Stimulated activated CD4-positive, alpha-beta T cell treated with anti-CD3 and anti-CD28 coated beads, Interleukin-4, amount 100 ng/mL, for 1 hour (primary cell): ENCODE data around the gene GPR171.
A peak's percentile ranks its signal among the peaks of the same experiment; 100 is the strongest.

Experiments
- DNase-seq: peaks from one replicate; pipeline ENCODE4 v3.0.0-alpha.2; 2020

Gene GPR171

GRCh38 chr3:151171145-151171757 lies 31.8 kb downstream of the GPR171 start:
- DNase-seq: no peak

- peak; percentile 21 for DNase-seq
Measured at GRCh38 chr3:151169948-151170679, 32.9 kb downstream of the GPR171 start.

- no peak for DNase-seq
Measured at GRCh38 chr3:151169262-151169947, 33.6 kb downstream of the GPR171 start.

- DNase-seq: peak; percentile 87
Measured at GRCh38 chr3:151168269-151169094, 34.5 kb downstream of the GPR171 start.

GRCh38 chr3:151166161-151166560 lies 36.9 kb downstream of the GPR171 start:
- no peak for DNase-seq

- no peak for DNase-seq
Measured at GRCh38 chr3:151165226-151165625, 37.8 kb downstream of the GPR171 start.

- no peak for DNase-seq
Measured at GRCh38 chr3:151159806-151160205, 43.2 kb downstream of the GPR171 start.

GRCh38 chr3:151156618-151157216 lies 46.3 kb downstream of the GPR171 start:
- no peak for DNase-seq

GRCh38 chr3:151155409-151156128 lies 47.4 kb downstream of the GPR171 start:
- DNase-seq: no peak

- DNase-seq: no peak
Measured at GRCh38 chr3:151154566-151154965, 48.5 kb downstream of the GPR171 start.

- no peak for DNase-seq
Measured at GRCh38 chr3:151152455-151153079, 50.4 kb downstream of the GPR171 start.
